OCI-LY7 (cell line): ENCODE data around the gene PPP4R1.

Source experiments
- EZH2phosphoT487 ChIP-seq: fragments of 200-600 bp; sonication (generic); IDR thresholded peaks from 2 replicates; pipeline ENCODE4 v1.6.1; 2018; ENCODE audit warnings: low read depth, borderline replicate concordance, mild to moderate bottlenecking, mixed run types, antibody characterized with exemption, low read length, moderate library complexity, mixed read lengths
- TF ChIP-seq, protein P1 (sequence below): fragments of 200-600 bp; sonication (generic); conservative IDR thresholded peaks from 2 replicates; pipeline ENCODE4 v1.5.1; 2014; ENCODE audit warnings: mild to moderate bottlenecking, antibody characterized with exemption, low read length, moderate library complexity, mixed read lengths

DNA sequence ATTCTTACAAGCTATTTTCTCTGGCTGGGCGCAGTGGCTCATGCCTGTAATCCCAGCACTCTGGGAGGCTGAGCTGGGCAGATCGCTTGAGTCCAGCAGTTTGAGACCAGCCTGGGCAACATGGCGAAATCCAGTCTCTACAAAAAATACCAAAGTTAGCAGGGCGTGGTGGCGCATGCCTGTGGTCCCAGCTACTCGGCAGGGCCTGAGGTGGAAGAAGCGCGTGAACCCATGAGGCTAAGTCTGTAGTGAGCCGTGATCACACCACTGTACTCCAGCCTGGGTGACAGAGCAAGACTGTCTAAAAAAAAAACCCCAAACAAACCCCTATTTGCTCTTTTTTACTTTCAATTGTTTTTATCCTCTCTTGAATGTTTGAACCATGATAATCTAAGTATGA, 37.0 kb downstream of the PPP4R1 start:
- TF ChIP-seq, protein P1, sequence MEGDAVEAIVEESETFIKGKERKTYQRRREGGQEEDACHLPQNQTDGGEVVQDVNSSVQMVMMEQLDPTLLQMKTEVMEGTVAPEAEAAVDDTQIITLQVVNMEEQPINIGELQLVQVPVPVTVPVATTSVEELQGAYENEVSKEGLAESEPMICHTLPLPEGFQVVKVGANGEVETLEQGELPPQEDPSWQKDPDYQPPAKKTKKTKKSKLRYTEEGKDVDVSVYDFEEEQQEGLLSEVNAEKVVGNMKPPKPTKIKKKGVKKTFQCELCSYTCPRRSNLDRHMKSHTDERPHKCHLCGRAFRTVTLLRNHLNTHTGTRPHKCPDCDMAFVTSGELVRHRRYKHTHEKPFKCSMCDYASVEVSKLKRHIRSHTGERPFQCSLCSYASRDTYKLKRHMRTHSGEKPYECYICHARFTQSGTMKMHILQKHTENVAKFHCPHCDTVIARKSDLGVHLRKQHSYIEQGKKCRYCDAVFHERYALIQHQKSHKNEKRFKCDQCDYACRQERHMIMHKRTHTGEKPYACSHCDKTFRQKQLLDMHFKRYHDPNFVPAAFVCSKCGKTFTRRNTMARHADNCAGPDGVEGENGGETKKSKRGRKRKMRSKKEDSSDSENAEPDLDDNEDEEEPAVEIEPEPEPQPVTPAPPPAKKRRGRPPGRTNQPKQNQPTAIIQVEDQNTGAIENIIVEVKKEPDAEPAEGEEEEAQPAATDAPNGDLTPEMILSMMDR, result no peak
- TF ChIP-seq EZH2phosphoT487, result no peak
